Breast epithelium (tissue), 4 donors: Measurements from ENCODE around the gene ZNF575. TPM values are rescaled to one million over a fixed set of nuclear protein-coding genes. Genes with fewer than 3 reads are reported as not detected.

Experiments used
- DNase-seq, 2 donors: peaks; one replicate each; pipeline ENCODE4 v3.0.0-alpha.2; 2019; ENCODE audit warnings: low spot score in 2 of 2
- H3K27ac ChIP-seq, 2 donors: fragments of 200-600 bp; sonication (generic) in 1 of 2; one replicate each; pipeline ENCODE4 v1.5.1; 2016 to 2019; ENCODE audit warnings: mild to moderate bottlenecking in 1 of 2
- H3K27me3 ChIP-seq, 2 donors: fragments of 200-600 bp; sonication (generic) in 1 of 2; one replicate each; pipeline versions ENCODE4 v1.5.1 to v1.6.0; 2017 to 2019; ENCODE audit warnings: control low read depth in 1 of 2, mild to moderate bottlenecking in 1 of 2
- H3K36me3 ChIP-seq: fragments of 200-600 bp; one replicate; pipeline ENCODE4 v1.5.1; 2019
- H3K4me1 ChIP-seq, 2 donors: fragments of 200-600 bp; sonication (generic); one replicate each; pipeline ENCODE4 v1.5.1; 2016 to 2019; ENCODE audit warnings: control low read depth in 1 of 2
- H3K4me3 ChIP-seq, 3 donors: fragments of 200-600 bp; sonication (generic); 1 replicate in 2 of 3; 2 replicates in 1 of 3; pipeline ENCODE4 v1.5.1; 2016 to 2019; ENCODE audit warnings: mild to moderate bottlenecking in 3 of 3, moderate library complexity in 2 of 3
- H3K9me3 ChIP-seq, 2 donors: fragments of 200-600 bp; sonication (generic) in 1 of 2; one replicate each; pipeline ENCODE4 v1.5.1; 2016 to 2019; ENCODE audit warnings: control low read depth in 1 of 2
- POLR2A ChIP-seq: fragments of 450-650 bp; IDR thresholded peaks from one replicate; pipeline ENCODE4 v1.6.1; 2016; ENCODE audit warnings: antibody characterized with exemption, mild to moderate bottlenecking, moderate library complexity
- POLR2AphosphoS5 ChIP-seq, 3 donors: sonication (generic); formaldehyde crosslinking; IDR thresholded peaks; one replicate each; pipeline ENCODE4 v1.6.1; 2017; ENCODE audit warnings: antibody characterized with exemption in 3 of 3
- intact Hi-C: fragments of 100-400 bp; cut with DNase I; formaldehyde crosslinking; loops from one replicate; pipeline ENCODE4 v1.15.1; 2023; ENCODE audit warnings: low total_unique reads
- total RNA-seq, 3 donors: library from RNA; depleted of rRNA; stranded (reverse); fragments of >200 nt; gene quantifications; one replicate each; pipeline ENCODE4 v1.1.0, GENCODE V29; 2016
- TF ChIP-seq, protein P1 (sequence below), 3 donors: fragments of 450-650 bp; IDR thresholded peaks; one replicate each; pipeline ENCODE4 v1.5.1; 2016 to 2017; ENCODE audit warnings: antibody characterized with exemption in 3 of 3, mild to moderate bottlenecking in 3 of 3, moderate library complexity in 3 of 3

Gene ZNF575
- total RNA-seq, 3 donors from 2014 or later = 0.59 to 0.98 (median 0.64) TPM

- Histone ChIP-seq H3K9me3 (no peaks in the 10 kb centered on the region), H3K4me3 (no peak overlapping the region), H3K4me1 (no peaks in the 10 kb centered on the region), H3K27ac (no peak overlapping the region), H3K27me3 (no peaks in the 10 kb centered on the region), H3K36me3 (no peaks in the 10 kb centered on the region)
- no peak for DNase-seq
- intact Hi-C loops = no loop called here
- TF ChIP-seq, protein P1, sequence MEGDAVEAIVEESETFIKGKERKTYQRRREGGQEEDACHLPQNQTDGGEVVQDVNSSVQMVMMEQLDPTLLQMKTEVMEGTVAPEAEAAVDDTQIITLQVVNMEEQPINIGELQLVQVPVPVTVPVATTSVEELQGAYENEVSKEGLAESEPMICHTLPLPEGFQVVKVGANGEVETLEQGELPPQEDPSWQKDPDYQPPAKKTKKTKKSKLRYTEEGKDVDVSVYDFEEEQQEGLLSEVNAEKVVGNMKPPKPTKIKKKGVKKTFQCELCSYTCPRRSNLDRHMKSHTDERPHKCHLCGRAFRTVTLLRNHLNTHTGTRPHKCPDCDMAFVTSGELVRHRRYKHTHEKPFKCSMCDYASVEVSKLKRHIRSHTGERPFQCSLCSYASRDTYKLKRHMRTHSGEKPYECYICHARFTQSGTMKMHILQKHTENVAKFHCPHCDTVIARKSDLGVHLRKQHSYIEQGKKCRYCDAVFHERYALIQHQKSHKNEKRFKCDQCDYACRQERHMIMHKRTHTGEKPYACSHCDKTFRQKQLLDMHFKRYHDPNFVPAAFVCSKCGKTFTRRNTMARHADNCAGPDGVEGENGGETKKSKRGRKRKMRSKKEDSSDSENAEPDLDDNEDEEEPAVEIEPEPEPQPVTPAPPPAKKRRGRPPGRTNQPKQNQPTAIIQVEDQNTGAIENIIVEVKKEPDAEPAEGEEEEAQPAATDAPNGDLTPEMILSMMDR (IDR thresholded peaks at IDR 0.05) = no peak
- TF ChIP-seq POLR2A = no peak
- no peak for TF ChIP-seq POLR2AphosphoS5 (IDR thresholded peaks at IDR 0.05)
These were observed 43.7 kb upstream of the ZNF575 start for GRCh38 chr19:43489310-43489709.

DNA sequence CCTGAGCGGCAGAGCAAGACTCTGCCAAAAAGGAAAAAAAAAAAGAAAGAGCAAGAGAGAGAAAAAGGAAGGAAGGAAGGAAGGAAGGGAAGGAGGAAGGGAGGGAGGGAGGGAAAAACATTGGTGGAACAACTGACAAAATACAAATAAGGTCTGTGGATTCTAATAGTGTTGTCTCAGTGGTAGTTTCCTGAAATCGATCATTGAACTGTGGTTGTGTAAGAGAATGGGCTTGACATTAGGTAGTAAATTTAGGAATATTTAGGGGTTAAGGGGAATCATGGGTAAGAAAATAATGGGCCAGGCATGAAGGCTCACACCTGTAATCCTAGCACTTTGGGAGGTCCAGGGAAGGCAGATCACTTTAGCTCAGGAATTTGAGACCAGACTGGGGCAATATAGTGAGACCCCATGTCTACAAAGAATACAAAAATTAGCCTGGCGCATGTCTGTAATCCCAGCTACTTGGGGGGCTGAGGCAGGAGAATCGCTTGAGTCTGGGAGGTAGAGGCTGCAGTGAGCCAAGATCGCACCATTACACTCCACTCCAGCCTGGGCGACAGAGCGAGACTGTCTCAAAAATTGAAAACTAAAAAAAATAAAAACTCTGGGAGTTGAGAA is 42.9 kb upstream of the ZNF575 start:
- Histone ChIP-seq H3K36me3 (no peaks in the 10 kb centered on the region), H3K4me3 (no peak overlapping the region), H3K27me3 (no peaks in the 10 kb centered on the region), H3K27ac (no peak overlapping the region), H3K4me1 (no peaks in the 10 kb centered on the region), H3K9me3 (no peaks in the 10 kb centered on the region)
- TF ChIP-seq POLR2AphosphoS5 (IDR thresholded peaks at IDR 0.05) = no peak
- TF ChIP-seq POLR2A = no peak
- TF ChIP-seq, protein P1 (IDR thresholded peaks at IDR 0.05) = no peak
- no peak for DNase-seq
- intact Hi-C loops = no loop called here

GRCh38 chr19:43490759-43491158 is 42.2 kb upstream of the ZNF575 start:
- Histone ChIP-seq H3K9me3 (no peaks in the 10 kb centered on the region), H3K36me3 (no peaks in the 10 kb centered on the region), H3K27ac (no peak overlapping the region), H3K27me3 (no peaks in the 10 kb centered on the region), H3K4me1 (no peaks in the 10 kb centered on the region), H3K4me3 (no peak overlapping the region)
- no peak for DNase-seq
- intact Hi-C loops = no loop called here
- TF ChIP-seq POLR2AphosphoS5 (IDR thresholded peaks at IDR 0.05) = no peak
- no peak for TF ChIP-seq POLR2A
- TF ChIP-seq, protein P1 (IDR thresholded peaks at IDR 0.05) = no peak

GRCh38 chr19:43495082-43495481 is 37.9 kb upstream of the ZNF575 start:
- no peak overlapping the region for H3K4me3 ChIP-seq
- DNase-seq = no peak
- intact Hi-C loops = no loop called here
- H3K9me3 ChIP-seq = no peaks in the 10 kb centered on the region
- TF ChIP-seq POLR2A (no peak), POLR2AphosphoS5 (IDR thresholded peaks at IDR 0.05) (no peak)
- no peaks in the 10 kb centered on the region for H3K27me3 ChIP-seq
- no peaks in the 10 kb centered on the region for H3K4me1 ChIP-seq
- no peak overlapping the region for H3K27ac ChIP-seq
- no peaks in the 10 kb centered on the region for H3K36me3 ChIP-seq

GRCh38 chr19:43496960-43497359 is 36.0 kb upstream of the ZNF575 start:
- TF ChIP-seq POLR2AphosphoS5 (IDR thresholded peaks at IDR 0.05) = no peak
- TF ChIP-seq POLR2A = no peak
- TF ChIP-seq, protein P1 (IDR thresholded peaks at IDR 0.05) = no peak
- no peaks in the 10 kb centered on the region for H3K36me3 ChIP-seq
- H3K27ac ChIP-seq = no peak overlapping the region
- no peaks in the 10 kb centered on the region for H3K27me3 ChIP-seq
- intact Hi-C loops = no loop called here
- H3K4me3 ChIP-seq = no peak overlapping the region
- H3K9me3 ChIP-seq = no peaks in the 10 kb centered on the region
- DNase-seq = no peak
- H3K4me1 ChIP-seq = no peaks in the 10 kb centered on the region
